WTC11 (cell line): Measurements from ENCODE around the gene C2CD5. TPM values are rescaled to one million over a fixed set of nuclear protein-coding genes. Genes with fewer than 3 reads are reported as not detected.

Source experiments
- ATAC-seq: fragments of 200-7000 bp; cut with Tn5 transposase; 2 replicates; pipeline ENCODE4 v1.10.0; 2021; ENCODE audit warnings: mild to moderate bottlenecking, moderate library complexity
- CTCF ChIA-PET: fragments of 300-600 bp; sonication (Branson Sonifier 250); formaldehyde crosslinking; loops from one replicate; lab custom pipeline; 2021; ENCODE audit warnings: antibody characterized with exemption; lab: Charles Lee
- POLR2A ChIA-PET: fragments of 350-600 bp; sonication (Branson Sonifier 250); formaldehyde crosslinking; loops from one replicate; lab custom pipeline; 2021; ENCODE audit warnings: antibody characterized with exemption; lab: Charles Lee
- DNase-seq: peaks from one replicate; pipeline ENCODE4 v3.0.0; 2021; ENCODE audit warnings: low spot score
- H3K27ac Mint-ChIP-seq: 2 replicates; pipeline ENCODE4 v1.8.0; 2021; ENCODE audit warnings: mixed read lengths
- H3K27me3 Mint-ChIP-seq: 2 replicates; pipeline ENCODE4 v1.8.0; 2021; ENCODE audit warnings: low read depth, mild to moderate bottlenecking, moderate library complexity, mixed read lengths
- H3K36me3 Mint-ChIP-seq: 2 replicates; pipeline ENCODE4 v1.8.0; 2021; ENCODE audit warnings: mixed read lengths
- H3K4me1 Mint-ChIP-seq: 2 replicates; pipeline ENCODE4 v1.8.0; 2022; ENCODE audit warnings: mixed read lengths
- H3K4me3 Mint-ChIP-seq: 2 replicates; pipeline ENCODE4 v1.8.0; 2021; ENCODE audit warnings: mild to moderate bottlenecking, moderate library complexity, mixed read lengths
- H3K9me3 Mint-ChIP-seq: 2 replicates; pipeline ENCODE4 v1.8.0; 2021; ENCODE audit warnings: mixed read lengths
- ATF6 ChIP-seq: sonication (generic); formaldehyde crosslinking; IDR thresholded peaks from 2 replicates; pipeline ENCODE4 v1.8.1; 2023; ENCODE audit warnings: mild to moderate bottlenecking, missing genetic modification reagents
- CREB1 ChIP-seq: sonication (generic); formaldehyde crosslinking; IDR thresholded peaks from 2 replicates; pipeline ENCODE4 v1.8.0; 2023; ENCODE audit warnings: mild to moderate bottlenecking, missing genetic modification reagents
- ERG ChIP-seq: fragments of 250-450 bp; sonication (Bioruptor Pico); IDR thresholded peaks from 2 replicates; pipeline ENCODE4 v1.8.0; 2021; ENCODE audit warnings: mild to moderate bottlenecking
- ESRRA ChIP-seq: sonication (generic); formaldehyde crosslinking; IDR thresholded peaks from 2 replicates; pipeline ENCODE4 v1.8.1; 2022; ENCODE audit warnings: mild to moderate bottlenecking, missing genetic modification reagents, borderline replicate concordance
- ETV6 ChIP-seq: sonication (generic); formaldehyde crosslinking; IDR thresholded peaks from 2 replicates; pipeline ENCODE4 v1.8.1; 2022; ENCODE audit warnings: mild to moderate bottlenecking, missing genetic modification reagents
- FOXJ3 ChIP-seq: sonication (generic); formaldehyde crosslinking; IDR thresholded peaks from 2 replicates; pipeline ENCODE4 v1.9.0; 2021; ENCODE audit warnings: missing genetic modification reagents, mild to moderate bottlenecking, borderline replicate concordance
- FOXK1 ChIP-seq: sonication (generic); formaldehyde crosslinking; IDR thresholded peaks from 2 replicates; pipeline ENCODE4 v1.8.0; 2022; ENCODE audit warnings: mild to moderate bottlenecking, moderate library complexity, missing genetic modification reagents
- FOXP4 ChIP-seq: sonication (generic); formaldehyde crosslinking; IDR thresholded peaks from 2 replicates; pipeline ENCODE4 v1.8.0; 2022; ENCODE audit warnings: mild to moderate bottlenecking, missing genetic modification reagents
- KAT7 ChIP-seq: sonication (generic); formaldehyde crosslinking; IDR thresholded peaks from 2 replicates; pipeline ENCODE4 v1.8.1; 2023; ENCODE audit warnings: missing genetic modification reagents, mild to moderate bottlenecking, borderline replicate concordance
- MAX ChIP-seq: sonication (generic); formaldehyde crosslinking; IDR thresholded peaks from 2 replicates; pipeline ENCODE4 v1.8.0; 2022; ENCODE audit warnings: mild to moderate bottlenecking, missing genetic modification reagents
- PRRX2 ChIP-seq: fragments of 250-450 bp; sonication (Bioruptor Pico); IDR thresholded peaks from 2 replicates; pipeline ENCODE4 v1.8.0; 2021; ENCODE audit warnings: mild to moderate bottlenecking
- RELA ChIP-seq: sonication (generic); formaldehyde crosslinking; IDR thresholded peaks from 2 replicates; pipeline ENCODE4 v1.8.1; 2022; ENCODE audit warnings: missing genetic modification reagents, mild to moderate bottlenecking, borderline replicate concordance
- ZBTB21 ChIP-seq: sonication (generic); formaldehyde crosslinking; IDR thresholded peaks from 2 replicates; pipeline ENCODE4 v1.8.1; 2023; ENCODE audit warnings: mild to moderate bottlenecking, missing genetic modification reagents, borderline replicate concordance
- ZNF317 ChIP-seq: sonication (generic); formaldehyde crosslinking; IDR thresholded peaks from 2 replicates; pipeline ENCODE4 v1.8.1; 2023; ENCODE audit warnings: low read depth, mild to moderate bottlenecking, moderate library complexity, missing genetic modification reagents, borderline replicate concordance
- ZNF416 ChIP-seq: fragments of 250-450 bp; sonication (Bioruptor Pico); IDR thresholded peaks from 2 replicates; pipeline ENCODE4 v1.9.0; 2021; ENCODE audit warnings: mild to moderate bottlenecking, inconsistent platforms
- ZNF671 ChIP-seq: fragments of 250-450 bp; sonication (Bioruptor Pico); IDR thresholded peaks from 2 replicates; pipeline ENCODE4 v1.8.0; 2021; ENCODE audit warnings: mild to moderate bottlenecking
- total RNA-seq: library from RNA; stranded (reverse); gene quantifications from 3 replicates; pipeline ENCODE4 v1.2.3, GENCODE V29; 2021
- TF ChIP-seq, protein P1 (sequence below): sonication (generic); formaldehyde crosslinking; IDR thresholded peaks from 2 replicates; pipeline ENCODE4 v1.8.0; 2023; ENCODE audit warnings: missing genetic modification reagents, mild to moderate bottlenecking, borderline replicate concordance
- TF ChIP-seq, protein P2 (sequence below): sonication (generic); formaldehyde crosslinking; IDR thresholded peaks from 2 replicates; pipeline ENCODE4 v1.8.0; 2022; ENCODE audit warnings: mild to moderate bottlenecking, missing genetic modification reagents
- TF ChIP-seq, protein P3 (sequence below): fragments of 250-450 bp; sonication (Bioruptor Pico); IDR thresholded peaks from 2 replicates; pipeline ENCODE4 v2.1.2; 2022; ENCODE audit warnings: mild to moderate bottlenecking, moderate library complexity

C2CD5 gene
- total RNA-seq, 1 experiment from 2014 or later: 48.1 TPM

DNA sequence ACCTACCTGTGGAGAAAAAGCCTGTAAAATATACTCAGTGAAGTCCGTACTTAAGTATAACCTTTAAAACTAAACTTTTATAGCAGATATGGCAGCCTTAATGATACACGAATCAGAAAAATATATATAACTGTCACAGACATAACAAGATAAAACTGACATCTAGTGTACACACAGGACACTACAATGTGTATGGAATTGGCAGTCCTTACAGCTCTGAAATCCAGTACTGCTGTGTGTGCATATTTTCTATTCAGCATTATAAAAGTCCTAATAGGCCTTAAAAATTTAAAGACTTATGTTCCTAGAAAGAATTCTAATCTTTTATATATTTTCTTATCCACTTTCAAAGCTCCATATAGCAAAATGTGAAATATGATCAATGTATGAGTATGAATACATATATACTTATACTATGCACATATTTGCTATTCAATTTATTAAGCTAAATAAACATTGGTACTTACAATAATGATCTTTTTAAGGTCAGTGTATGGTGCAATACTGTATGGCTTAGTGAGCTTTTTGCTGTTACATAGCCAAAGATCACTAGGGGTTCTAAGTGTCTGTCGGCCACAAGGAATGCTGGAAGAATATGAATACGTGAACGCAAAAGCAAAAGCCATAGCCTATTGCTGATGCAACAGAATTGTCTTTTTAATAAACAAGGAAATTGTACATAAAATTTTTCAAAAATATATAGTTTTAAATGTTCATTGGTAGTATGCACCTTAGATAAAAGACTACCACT, 69.2 kb downstream of the C2CD5 start (continued):
- TF ChIP-seq FOXP4 (CRISPR knock-in tag) (no peak), ERG (CRISPR knock-in tag) (no peak), MAX (CRISPR knock-in tag) (no peak)

- no peaks in the 10 kb centered on the region for H3K27me3 Mint-ChIP-seq
- ChIA-PET POLR2A (no interaction called here), CTCF (no interaction called here)
- H3K27ac Mint-ChIP-seq: no peak overlapping the region
- H3K4me1 Mint-ChIP-seq: no peaks in the 10 kb centered on the region
- peaks cover 18% of the 10 kb centered on the region for H3K36me3 Mint-ChIP-seq
- DNase-seq (no peak), ATAC-seq (no peak)
- TF ChIP-seq RELA (CRISPR knock-in tag) (no peak), ZNF416 (CRISPR knock-in tag) (no peak), FOXJ3 (no peak), ATF6 (CRISPR knock-in tag) (no peak), ZNF317 (CRISPR knock-in tag) (no peak), ZBTB21 (CRISPR knock-in tag) (no peak), KAT7 (CRISPR knock-in tag) (no peak), ERG (CRISPR knock-in tag) (no peak), ZNF671 (CRISPR knock-in tag) (no peak), ETV6 (CRISPR knock-in tag) (no peak), CREB1 (CRISPR knock-in tag) (no peak), FOXK1 (CRISPR knock-in tag) (no peak), PRRX2 (CRISPR knock-in tag) (no peak), ESRRA (CRISPR knock-in tag) (no peak)
- TF ChIP-seq, protein P1, sequence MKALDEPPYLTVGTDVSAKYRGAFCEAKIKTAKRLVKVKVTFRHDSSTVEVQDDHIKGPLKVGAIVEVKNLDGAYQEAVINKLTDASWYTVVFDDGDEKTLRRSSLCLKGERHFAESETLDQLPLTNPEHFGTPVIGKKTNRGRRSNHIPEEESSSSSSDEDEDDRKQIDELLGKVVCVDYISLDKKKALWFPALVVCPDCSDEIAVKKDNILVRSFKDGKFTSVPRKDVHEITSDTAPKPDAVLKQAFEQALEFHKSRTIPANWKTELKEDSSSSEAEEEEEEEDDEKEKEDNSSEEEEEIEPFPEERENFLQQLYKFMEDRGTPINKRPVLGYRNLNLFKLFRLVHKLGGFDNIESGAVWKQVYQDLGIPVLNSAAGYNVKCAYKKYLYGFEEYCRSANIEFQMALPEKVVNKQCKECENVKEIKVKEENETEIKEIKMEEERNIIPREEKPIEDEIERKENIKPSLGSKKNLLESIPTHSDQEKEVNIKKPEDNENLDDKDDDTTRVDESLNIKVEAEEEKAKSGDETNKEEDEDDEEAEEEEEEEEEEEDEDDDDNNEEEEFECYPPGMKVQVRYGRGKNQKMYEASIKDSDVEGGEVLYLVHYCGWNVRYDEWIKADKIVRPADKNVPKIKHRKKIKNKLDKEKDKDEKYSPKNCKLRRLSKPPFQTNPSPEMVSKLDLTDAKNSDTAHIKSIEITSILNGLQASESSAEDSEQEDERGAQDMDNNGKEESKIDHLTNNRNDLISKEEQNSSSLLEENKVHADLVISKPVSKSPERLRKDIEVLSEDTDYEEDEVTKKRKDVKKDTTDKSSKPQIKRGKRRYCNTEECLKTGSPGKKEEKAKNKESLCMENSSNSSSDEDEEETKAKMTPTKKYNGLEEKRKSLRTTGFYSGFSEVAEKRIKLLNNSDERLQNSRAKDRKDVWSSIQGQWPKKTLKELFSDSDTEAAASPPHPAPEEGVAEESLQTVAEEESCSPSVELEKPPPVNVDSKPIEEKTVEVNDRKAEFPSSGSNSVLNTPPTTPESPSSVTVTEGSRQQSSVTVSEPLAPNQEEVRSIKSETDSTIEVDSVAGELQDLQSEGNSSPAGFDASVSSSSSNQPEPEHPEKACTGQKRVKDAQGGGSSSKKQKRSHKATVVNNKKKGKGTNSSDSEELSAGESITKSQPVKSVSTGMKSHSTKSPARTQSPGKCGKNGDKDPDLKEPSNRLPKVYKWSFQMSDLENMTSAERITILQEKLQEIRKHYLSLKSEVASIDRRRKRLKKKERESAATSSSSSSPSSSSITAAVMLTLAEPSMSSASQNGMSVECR (CRISPR knock-in tag): no peak
- TF ChIP-seq, protein P2, sequence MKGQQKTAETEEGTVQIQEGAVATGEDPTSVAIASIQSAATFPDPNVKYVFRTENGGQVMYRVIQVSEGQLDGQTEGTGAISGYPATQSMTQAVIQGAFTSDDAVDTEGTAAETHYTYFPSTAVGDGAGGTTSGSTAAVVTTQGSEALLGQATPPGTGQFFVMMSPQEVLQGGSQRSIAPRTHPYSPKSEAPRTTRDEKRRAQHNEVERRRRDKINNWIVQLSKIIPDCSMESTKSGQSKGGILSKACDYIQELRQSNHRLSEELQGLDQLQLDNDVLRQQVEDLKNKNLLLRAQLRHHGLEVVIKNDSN (CRISPR knock-in tag): no peak
- TF ChIP-seq, protein P3, sequence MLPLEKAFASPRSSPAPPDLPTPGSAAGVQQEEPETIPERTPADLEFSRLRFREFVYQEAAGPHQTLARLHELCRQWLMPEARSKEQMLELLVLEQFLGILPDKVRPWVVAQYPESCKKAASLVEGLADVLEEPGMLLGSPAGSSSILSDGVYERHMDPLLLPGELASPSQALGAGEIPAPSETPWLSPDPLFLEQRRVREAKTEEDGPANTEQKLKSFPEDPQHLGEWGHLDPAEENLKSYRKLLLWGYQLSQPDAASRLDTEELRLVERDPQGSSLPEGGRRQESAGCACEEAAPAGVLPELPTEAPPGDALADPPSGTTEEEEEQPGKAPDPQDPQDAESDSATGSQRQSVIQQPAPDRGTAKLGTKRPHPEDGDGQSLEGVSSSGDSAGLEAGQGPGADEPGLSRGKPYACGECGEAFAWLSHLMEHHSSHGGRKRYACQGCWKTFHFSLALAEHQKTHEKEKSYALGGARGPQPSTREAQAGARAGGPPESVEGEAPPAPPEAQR (CRISPR knock-in tag): no peak
- H3K4me3 Mint-ChIP-seq: no peak overlapping the region
- no peaks in the 10 kb centered on the region for H3K9me3 Mint-ChIP-seq
These were observed 71.1 kb downstream of the C2CD5 start for GRCh38 chr12:22473212-22473611.
